ENCODE results near the gene RHAG. TPM values are rescaled to one million over a fixed set of nuclear protein-coding genes. Genes with fewer than 3 reads are reported as not detected.

Gene RHAG
- total RNA-seq, 1 experiment from 2014 or later = 0.23 TPM

GRCh38 chr6:49570474-49571079, 66.1 kb downstream of the RHAG start:
- Histone ChIP-seq H3K4me3 (ENCODE audit: low read depth in 2 of 2, low read length in 2 of 2) (no peak overlapping the region), H3K9me3 (ENCODE audit: control insufficient read depth, insufficient read depth, low read depth, low read length) (no peaks in the 10 kb centered on the region), H3K36me3 (ENCODE audit: control insufficient read depth, insufficient read depth, low read length) (no peaks in the 10 kb centered on the region), H3K27ac (ENCODE audit: low read length) (no peak overlapping the region), H3K27me3 (ENCODE audit: control insufficient read depth, insufficient read depth, low read length) (no peaks in the 10 kb centered on the region), H3K4me1 (ENCODE audit: control insufficient read depth, insufficient read depth, low read length) (no peaks in the 10 kb centered on the region)
- in situ Hi-C loops (cut with HindIII; ENCODE audit: low pct_unique_long_range_greater_than_20kb, low sequenced_read_pairs) = no loop called here
- POLR2A ChIA-PET = no interaction called here
- TF ChIP-seq, protein P1, sequence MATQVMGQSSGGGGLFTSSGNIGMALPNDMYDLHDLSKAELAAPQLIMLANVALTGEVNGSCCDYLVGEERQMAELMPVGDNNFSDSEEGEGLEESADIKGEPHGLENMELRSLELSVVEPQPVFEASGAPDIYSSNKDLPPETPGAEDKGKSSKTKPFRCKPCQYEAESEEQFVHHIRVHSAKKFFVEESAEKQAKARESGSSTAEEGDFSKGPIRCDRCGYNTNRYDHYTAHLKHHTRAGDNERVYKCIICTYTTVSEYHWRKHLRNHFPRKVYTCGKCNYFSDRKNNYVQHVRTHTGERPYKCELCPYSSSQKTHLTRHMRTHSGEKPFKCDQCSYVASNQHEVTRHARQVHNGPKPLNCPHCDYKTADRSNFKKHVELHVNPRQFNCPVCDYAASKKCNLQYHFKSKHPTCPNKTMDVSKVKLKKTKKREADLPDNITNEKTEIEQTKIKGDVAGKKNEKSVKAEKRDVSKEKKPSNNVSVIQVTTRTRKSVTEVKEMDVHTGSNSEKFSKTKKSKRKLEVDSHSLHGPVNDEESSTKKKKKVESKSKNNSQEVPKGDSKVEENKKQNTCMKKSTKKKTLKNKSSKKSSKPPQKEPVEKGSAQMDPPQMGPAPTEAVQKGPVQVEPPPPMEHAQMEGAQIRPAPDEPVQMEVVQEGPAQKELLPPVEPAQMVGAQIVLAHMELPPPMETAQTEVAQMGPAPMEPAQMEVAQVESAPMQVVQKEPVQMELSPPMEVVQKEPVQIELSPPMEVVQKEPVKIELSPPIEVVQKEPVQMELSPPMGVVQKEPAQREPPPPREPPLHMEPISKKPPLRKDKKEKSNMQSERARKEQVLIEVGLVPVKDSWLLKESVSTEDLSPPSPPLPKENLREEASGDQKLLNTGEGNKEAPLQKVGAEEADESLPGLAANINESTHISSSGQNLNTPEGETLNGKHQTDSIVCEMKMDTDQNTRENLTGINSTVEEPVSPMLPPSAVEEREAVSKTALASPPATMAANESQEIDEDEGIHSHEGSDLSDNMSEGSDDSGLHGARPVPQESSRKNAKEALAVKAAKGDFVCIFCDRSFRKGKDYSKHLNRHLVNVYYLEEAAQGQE (IDR thresholded peaks at IDR 0.05; ENCODE audit: insufficient read depth in 1 of 2, low read depth in 2 of 2, low read length in 1 of 2) = no peak
- peak; percentile 21; the same call in 1 of the 2 replicates for TF ChIP-seq CTCF (IDR thresholded peaks at IDR 0.05)
- DNase-seq (ENCODE audit: low read depth, low spot score) = no peak
- BruUV-seq (replicated peaks) = no TSS peak
- CTCF ChIA-PET = no interaction called here
- intact Hi-C loops (cut with micrococcal nuclease; ENCODE audit: unreplicated experiment) = no loop called here
- ATAC-seq = no peak

DNA sequence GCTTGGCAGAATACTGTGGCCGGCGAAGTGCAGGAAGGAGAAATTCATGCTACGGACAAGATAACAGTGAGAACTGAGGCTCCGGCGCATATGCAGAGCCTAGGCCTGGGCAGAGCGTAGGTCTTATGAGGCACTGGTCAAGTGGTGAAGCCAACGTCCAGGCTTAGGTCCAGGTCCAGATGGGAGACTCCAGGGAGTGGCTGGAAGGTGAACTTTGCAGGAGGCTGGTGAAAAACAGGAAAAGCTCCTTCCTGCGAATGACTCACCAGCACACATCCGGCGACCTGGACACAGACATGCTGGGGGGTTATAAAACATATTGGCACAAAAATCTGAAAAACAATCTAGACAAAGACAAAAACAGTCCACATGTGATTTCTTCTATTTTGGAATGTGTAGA, 70.8 kb downstream of the RHAG start:
- in situ Hi-C loops (cut with HindIII; ENCODE audit: low pct_unique_long_range_greater_than_20kb, low sequenced_read_pairs) = no loop called here
- H3K9me3 ChIP-seq (ENCODE audit: control insufficient read depth, insufficient read depth, low read depth, low read length) = no peaks in the 10 kb centered on the region
- BruUV-seq (replicated peaks) = no TSS peak
- H3K27ac ChIP-seq (ENCODE audit: low read length) = no peak overlapping the region
- H3K36me3 ChIP-seq (ENCODE audit: control insufficient read depth, insufficient read depth, low read length) = no peaks in the 10 kb centered on the region
- no peaks in the 10 kb centered on the region for H3K27me3 ChIP-seq (ENCODE audit: control insufficient read depth, insufficient read depth, low read length)
- no peak for ATAC-seq
- H3K4me3 ChIP-seq (ENCODE audit: low read depth in 2 of 2, low read length in 2 of 2) = no peak overlapping the region
- TF ChIP-seq TCF7L2 (IDR thresholded peaks at IDR 0.05; ENCODE audit: low read depth, low read length) (no peak), CTCF (IDR thresholded peaks at IDR 0.05) (no peak), SIN3A (IDR thresholded peaks at IDR 0.05; ENCODE audit: borderline replicate concordance, insufficient read depth, low read depth, low read length) (no peak), POLR2AphosphoS5 (IDR thresholded peaks at IDR 0.05; ENCODE audit: low read depth, low read length) (no peak)
- TF ChIP-seq, protein P1 (IDR thresholded peaks at IDR 0.05; ENCODE audit: insufficient read depth in 1 of 2, low read depth in 2 of 2, low read length in 1 of 2) = no peak
- ChIA-PET CTCF (no interaction called here), POLR2A (no interaction called here)
- no peaks in the 10 kb centered on the region for H3K4me1 ChIP-seq (ENCODE audit: control insufficient read depth, insufficient read depth, low read length)
- intact Hi-C loops (cut with micrococcal nuclease; ENCODE audit: unreplicated experiment) = no loop called here
- DNase-seq (ENCODE audit: low read depth, low spot score) = no peak
